ENCODE measurements around the gene AMY2B. TPM values are rescaled to one million over a fixed set of nuclear protein-coding genes. Genes with fewer than 3 reads are reported as not detected.
"Not testable (repeated sequence)": the region's sequence is repeated elsewhere in the genome, so short reads cannot be mapped to it uniquely, and the experiment has no call there.

AMY2B gene
- total RNA-seq (2021), result 0.11 and 0.95 TPM in 2 replicates
- Bru-seq, nascent RNA, result percentile 43 among the genes with signal in this experiment
- percentile 37 among the genes with signal in this experiment for BruChase-seq, experiment 1, labeled RNA remaining after a 2-hour chase
- BruChase-seq, experiment 2, labeled RNA remaining after a 6-hour chase, result percentile 29 among the genes with signal in this experiment
- long read RNA-seq, result 0 reads

- H3K4me3 ChIP-seq; POLR2A ChIA-PET (ENCODE audit: unreplicated experiment); H3K79me2 ChIP-seq (ENCODE audit: low read depth); H3K27ac ChIP-seq; H3K36me3 ChIP-seq (ENCODE audit: low read depth); H2AFZ ChIP-seq; H3K4me2 ChIP-seq; H3K4me1 ChIP-seq (replicated peaks; ENCODE audit: insufficient read depth); BruUV-seq (replicated peaks); CTCF ChIA-PET; H3K9me2 ChIP-seq (ENCODE audit: insufficient read depth); H3F3A ChIP-seq (ENCODE audit: insufficient read depth, low read depth); H3K9me3 ChIP-seq (ENCODE audit: insufficient read depth, low read depth); intact Hi-C loops (cut with micrococcal nuclease; ENCODE audit: unreplicated experiment); H3K27me3 ChIP-seq (ENCODE audit: insufficient read depth, low read depth); H4K20me1 ChIP-seq (ENCODE audit: insufficient read depth); DNase-seq: not testable (repeated sequence)
Observed at GRCh38 chr1:103571289-103571688, at the start of gene AMY2B. TSS of gene AMY2B (plus strand) at chr1:103571589. CDS start at chr1:103571603, 14 bp downstream.

GRCh38 chr1:103523346-103523745 is 48.0 kb upstream of the AMY2B start:
- Histone ChIP-seq H3K4me3 (no peak overlapping the region), H2AFZ (no peak overlapping the region), H3K4me1 (replicated peaks; ENCODE audit: insufficient read depth) (peaks cover 26% of the 10 kb centered on the region), H3K27me3 (ENCODE audit: insufficient read depth, low read depth) (no peaks in the 10 kb centered on the region), H3K9me3 (ENCODE audit: insufficient read depth, low read depth) (no peaks in the 10 kb centered on the region), H3K27ac (no peak overlapping the region), H3K4me2 (no peak overlapping the region), H3K36me3 (ENCODE audit: low read depth) (peaks cover 12% of the 10 kb centered on the region), H4K20me1 (ENCODE audit: insufficient read depth) (no peaks in the 10 kb centered on the region), H3F3A (ENCODE audit: insufficient read depth, low read depth) (peaks cover 14% of the 10 kb centered on the region), H3K79me2 (ENCODE audit: low read depth) (peaks cover 21% of the 10 kb centered on the region), H3K9me2 (ENCODE audit: insufficient read depth) (no peaks in the 10 kb centered on the region)
- no TSS peak for BruUV-seq (replicated peaks)
- POLR2A ChIA-PET (ENCODE audit: unreplicated experiment), result no interaction called here
- intact Hi-C loops (cut with micrococcal nuclease; ENCODE audit: unreplicated experiment), result no loop called here
- TF ChIP-seq, protein P1, sequence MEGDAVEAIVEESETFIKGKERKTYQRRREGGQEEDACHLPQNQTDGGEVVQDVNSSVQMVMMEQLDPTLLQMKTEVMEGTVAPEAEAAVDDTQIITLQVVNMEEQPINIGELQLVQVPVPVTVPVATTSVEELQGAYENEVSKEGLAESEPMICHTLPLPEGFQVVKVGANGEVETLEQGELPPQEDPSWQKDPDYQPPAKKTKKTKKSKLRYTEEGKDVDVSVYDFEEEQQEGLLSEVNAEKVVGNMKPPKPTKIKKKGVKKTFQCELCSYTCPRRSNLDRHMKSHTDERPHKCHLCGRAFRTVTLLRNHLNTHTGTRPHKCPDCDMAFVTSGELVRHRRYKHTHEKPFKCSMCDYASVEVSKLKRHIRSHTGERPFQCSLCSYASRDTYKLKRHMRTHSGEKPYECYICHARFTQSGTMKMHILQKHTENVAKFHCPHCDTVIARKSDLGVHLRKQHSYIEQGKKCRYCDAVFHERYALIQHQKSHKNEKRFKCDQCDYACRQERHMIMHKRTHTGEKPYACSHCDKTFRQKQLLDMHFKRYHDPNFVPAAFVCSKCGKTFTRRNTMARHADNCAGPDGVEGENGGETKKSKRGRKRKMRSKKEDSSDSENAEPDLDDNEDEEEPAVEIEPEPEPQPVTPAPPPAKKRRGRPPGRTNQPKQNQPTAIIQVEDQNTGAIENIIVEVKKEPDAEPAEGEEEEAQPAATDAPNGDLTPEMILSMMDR (conservative IDR thresholded peaks at IDR 0.05), result no peak
- TF ChIP-seq EZH2 (IDR thresholded peaks at IDR 0.05; ENCODE audit: low read depth), result no peak
- CTCF ChIA-PET, result no interaction called here
- DNase-seq, result no peak

- Histone ChIP-seq H3K4me2 (peak overlapping the region; percentile 84), H3K4me1 (replicated peaks; ENCODE audit: insufficient read depth) (peaks cover 26% of the 10 kb centered on the region), H4K20me1 (ENCODE audit: insufficient read depth) (no peaks in the 10 kb centered on the region), H3K36me3 (ENCODE audit: low read depth) (peaks cover 23% of the 10 kb centered on the region), H3K79me2 (ENCODE audit: low read depth) (peaks cover 36% of the 10 kb centered on the region), H3K27ac (no peak overlapping the region), H3K4me3 (peak overlapping the region; percentile 53; the same call in 1 of the 2 replicates), H3K27me3 (ENCODE audit: insufficient read depth, low read depth) (no peaks in the 10 kb centered on the region), H2AFZ (peak overlapping the region; percentile 80), H3K9me3 (ENCODE audit: insufficient read depth, low read depth) (no peaks in the 10 kb centered on the region), H3K9me2 (ENCODE audit: insufficient read depth) (no peaks in the 10 kb centered on the region), H3F3A (ENCODE audit: insufficient read depth, low read depth) (peaks cover 14% of the 10 kb centered on the region)
- CTCF ChIA-PET, result no interaction called here
- intact Hi-C loops (cut with micrococcal nuclease; ENCODE audit: unreplicated experiment), result no loop called here
- no peak for TF ChIP-seq EZH2 (IDR thresholded peaks at IDR 0.05; ENCODE audit: low read depth)
- TF ChIP-seq, protein P1 (conservative IDR thresholded peaks at IDR 0.05), result no peak
- POLR2A ChIA-PET (ENCODE audit: unreplicated experiment), result no interaction called here
- BruUV-seq (replicated peaks), result no TSS peak
- peak in 1 of 2 experiments; percentile 57 for DNase-seq
Observed at GRCh38 chr1:103525114-103525606, 46.2 kb upstream of the AMY2B start.

Data from PC-9 (cell line).